GM23338 (cell line): ENCODE measurements around the gene PRAMEF20. TPM values are rescaled to one million over a fixed set of nuclear protein-coding genes. Genes with fewer than 3 reads are reported as not detected.

Experiments used
- ATAC-seq: fragments of 200-7000 bp; cut with Tn5 transposase; 3 replicates; pipeline ENCODE4 v1.9.1; 2020
- DNase-seq: peaks from one replicate; pipeline ENCODE4 v3.0.0-alpha.2; 2015; ENCODE audit warnings: low spot score
- H2AFZ ChIP-seq: fragments of 200-600 bp; sonication (generic); 2 replicates; pipeline ENCODE4 v1.8.0; 2016; ENCODE audit warnings: antibody characterized with exemption, mild to moderate bottlenecking, moderate library complexity
- H3F3A ChIP-seq: fragments of 200-600 bp; sonication (generic); replicated peaks from 2 replicates; pipeline ENCODE4 v1.8.0; 2017; ENCODE audit warnings: antibody characterized with exemption, mixed run types, low read depth
- H3K27ac ChIP-seq: fragments of 200-600 bp; sonication (generic); 2 replicates; pipeline ENCODE4 v1.6.1; 2016; ENCODE audit warnings: low read depth
- H3K27me3 ChIP-seq: fragments of 200-600 bp; sonication (generic); 2 replicates; pipeline ENCODE4 v1.8.0; 2016; ENCODE audit warnings: mild to moderate bottlenecking, mixed run types, moderate library complexity; ENCODE audit not compliant: insufficient read depth
- H3K36me3 ChIP-seq: fragments of 200-600 bp; sonication (generic); 2 replicates; pipeline ENCODE4 v1.8.0; 2016; ENCODE audit warnings: mild to moderate bottlenecking; ENCODE audit not compliant: insufficient read depth
- H3K4me1 ChIP-seq: fragments of 200-600 bp; sonication (generic); 2 replicates; pipeline ENCODE4 v1.8.0; 2016; ENCODE audit warnings: mild to moderate bottlenecking, moderate library complexity; ENCODE audit not compliant: insufficient read depth
- H3K4me2 ChIP-seq: fragments of 200-600 bp; sonication (generic); 2 replicates; pipeline ENCODE4 v1.7.1; 2017; ENCODE audit warnings: mixed run types
- H3K4me3 ChIP-seq: fragments of 200-600 bp; sonication (generic); 2 replicates; pipeline ENCODE4 v1.6.1; 2016; ENCODE audit warnings: mixed run types
- H3K79me2 ChIP-seq: fragments of 200-600 bp; sonication (generic); replicated peaks from 2 replicates; pipeline ENCODE4 v1.8.0; 2017; ENCODE audit warnings: mild to moderate bottlenecking; ENCODE audit not compliant: insufficient read depth
- H3K9me2 ChIP-seq: fragments of 200-600 bp; sonication (generic); 2 replicates; pipeline ENCODE4 v1.8.0; 2017; ENCODE audit not compliant: insufficient read depth
- H4K20me1 ChIP-seq: fragments of 200-600 bp; sonication (generic); replicated peaks from 2 replicates; pipeline ENCODE4 v1.8.0; 2017; ENCODE audit warnings: mild to moderate bottlenecking; ENCODE audit not compliant: insufficient read depth
- H3K27ac Mint-ChIP-seq: 2 replicates; pipeline ENCODE4 v1.8.0; 2020; ENCODE audit warnings: inconsistent platforms, mild to moderate bottlenecking, moderate library complexity, mixed read lengths
- H3K27me3 Mint-ChIP-seq: 3 replicates; pipeline ENCODE4 v1.8.0; 2022; ENCODE audit warnings: low read depth, mild to moderate bottlenecking, moderate library complexity, mixed read lengths, inconsistent platforms; ENCODE audit not compliant: insufficient read depth, poor library complexity
- H3K36me3 Mint-ChIP-seq: 3 replicates; pipeline ENCODE4 v1.8.0; 2021; ENCODE audit warnings: low read depth, mild to moderate bottlenecking, inconsistent platforms, moderate library complexity, mixed read lengths
- H3K4me1 Mint-ChIP-seq: 3 replicates; pipeline ENCODE4 v1.8.0; 2020; ENCODE audit warnings: mild to moderate bottlenecking, inconsistent platforms, mixed read lengths
- H3K4me3 Mint-ChIP-seq: 3 replicates; pipeline ENCODE4 v1.8.0; 2021; ENCODE audit warnings: moderate library complexity, mild to moderate bottlenecking, inconsistent platforms, mixed read lengths
- H3K9me3 Mint-ChIP-seq: 3 replicates; pipeline ENCODE4 v1.8.0; 2020; ENCODE audit warnings: moderate library complexity, mild to moderate bottlenecking, inconsistent platforms, mixed read lengths
- CTCF ChIP-seq, 2 experiments: fragments of 200-600 bp in 1 of 2; sonication (generic) in 1 of 2; conservative IDR thresholded peaks; 2 replicates each; pipeline versions ENCODE4 v1.5.1 to v1.6.1; 2016 to 2017; ENCODE audit warnings: antibody characterized with exemption in 2 of 2, low read depth in 2 of 2, mild to moderate bottlenecking in 2 of 2, moderate library complexity in 1 of 2
- JUNB ChIP-seq: IDR thresholded peaks from one replicate; pipeline ENCODE4 v1.6.1; 2016; ENCODE audit warnings: antibody characterized with exemption; ENCODE audit not compliant: unreplicated experiment
- NANOG ChIP-seq: IDR thresholded peaks from 2 replicates; pipeline ENCODE4 v1.6.1; 2016; ENCODE audit warnings: antibody characterized with exemption, borderline replicate concordance
- POLR2AphosphoS5 ChIP-seq: IDR thresholded peaks from 2 replicates; pipeline ENCODE4 v1.6.1; 2016; ENCODE audit warnings: antibody characterized with exemption, low read depth
- STAT1 ChIP-seq: IDR thresholded peaks from one replicate; pipeline ENCODE4 v1.6.1; 2016; ENCODE audit warnings: antibody characterized with exemption; ENCODE audit not compliant: unreplicated experiment
- ZNF462 ChIP-seq: fragments of 250-450 bp; sonication (Bioruptor Pico); IDR thresholded peaks from 2 replicates; pipeline ENCODE4 v1.5.0; 2020; ENCODE audit warnings: mild to moderate bottlenecking, moderate library complexity
- polyA plus RNA-seq: library from polyadenylated mRNA; unstranded; fragments of >200 nt; fragmentation: Nextera tagmentation; extraction: Ambion mirVana; gene quantifications from 2 replicates; pipeline ENCODE4 v1.2.1, GENCODE V29; 2016
- total RNA-seq: library from RNA; depleted of rRNA; stranded (reverse); fragments of >200 nt; shearing (Covaris generic); gene quantifications from 2 replicates; pipeline ENCODE4 v1.2.3, GENCODE V29; 2014; rRNA removed

The PRAMEF20 gene
- total and polyA plus RNA-seq, 2 experiments from 2014 or later, result not detected

GRCh38 chr1:13465515-13465914 is 55.3 kb downstream of the PRAMEF20 start (continued):
- TF ChIP-seq NANOG (no peak), STAT1 (no peak), POLR2AphosphoS5 (no peak), JUNB (no peak)

GRCh38 chr1:13469343-13469742 is 59.1 kb downstream of the PRAMEF20 start:
- H3K27me3 Mint-ChIP-seq, result peaks cover 9% of the 10 kb centered on the region

More at GRCh38 chr1:13469343-13469742, 59.1 kb downstream of the PRAMEF20 start:
- H3K27ac Mint-ChIP-seq, result no peak overlapping the region
- H3K36me3 ChIP-seq, result no peaks in the 10 kb centered on the region
- ATAC-seq (peak; percentile 84), DNase-seq (peak; percentile 48)
- no peaks in the 10 kb centered on the region for H3K4me1 ChIP-seq
- no peak overlapping the region for H3K27ac ChIP-seq
- peaks cover 36% of the 10 kb centered on the region for H3K9me3 Mint-ChIP-seq
- H3K4me3 Mint-ChIP-seq, result no peak overlapping the region
- no peaks in the 10 kb centered on the region; the same call in 2 of the 3 replicates for H3K36me3 Mint-ChIP-seq
- no peaks in the 10 kb centered on the region for H3K27me3 ChIP-seq
- no peaks in the 10 kb centered on the region for H3K79me2 ChIP-seq
- no peaks in the 10 kb centered on the region for H3K9me2 ChIP-seq
- H4K20me1 ChIP-seq, result no peaks in the 10 kb centered on the region
- no peaks in the 10 kb centered on the region; the same call in 2 of the 3 replicates for H3K4me1 Mint-ChIP-seq
- no peak overlapping the region for H3K4me3 ChIP-seq
- TF ChIP-seq CTCF (conservative IDR thresholded peaks at IDR 0.05; ENCODE audit: low read depth in 2 of 2), result peak; percentile 52 to 55
- no peak for TF ChIP-seq ZNF462 (CRISPR knock-in tag)
- no peak overlapping the region for H2AFZ ChIP-seq
- no peaks in the 10 kb centered on the region for H3F3A ChIP-seq
- no peak overlapping the region for H3K4me2 ChIP-seq

Other genes with a start within 250 kb of the PRAMEF20 start
- not detected in 2 replicates for gene HNRNPCL4, start 244.8 kb upstream of the PRAMEF20 start, total RNA-seq
- gene HNRNPCL4, start 244.8 kb upstream of the PRAMEF20 start, polyA plus RNA-seq, result not detected in 2 replicates
- not detected in 2 replicates for gene PRAMEF9, start 238.6 kb upstream of the PRAMEF20 start, total RNA-seq
- not detected in 2 replicates for gene PRAMEF9, start 238.6 kb upstream of the PRAMEF20 start, polyA plus RNA-seq
- not detected in 2 replicates for gene PRAMEF13, start 209.0 kb upstream of the PRAMEF20 start, total RNA-seq
- not detected in 2 replicates for gene PRAMEF13, start 209.0 kb upstream of the PRAMEF20 start, polyA plus RNA-seq
- gene PRAMEF18, start 184.3 kb upstream of the PRAMEF20 start, total RNA-seq, result not detected in 2 replicates
- not detected in 2 replicates for gene PRAMEF18, start 184.3 kb upstream of the PRAMEF20 start, polyA plus RNA-seq
- not detected in 2 replicates for gene PRAMEF5, start 156.3 kb upstream of the PRAMEF20 start, total RNA-seq
- gene PRAMEF5, start 156.3 kb upstream of the PRAMEF20 start, polyA plus RNA-seq, result not detected in 2 replicates
- not detected in 2 replicates for gene PRAMEF8, start 125.3 kb upstream of the PRAMEF20 start, total RNA-seq
- not detected in 2 replicates for gene PRAMEF8, start 125.3 kb upstream of the PRAMEF20 start, polyA plus RNA-seq
- not detected in 2 replicates for gene PRAMEF33, start 106.9 kb upstream of the PRAMEF20 start, total RNA-seq
- not detected in 2 replicates for gene PRAMEF33, start 106.9 kb upstream of the PRAMEF20 start, polyA plus RNA-seq
- not detected in 2 replicates for gene PRAMEF15, start 94.9 kb upstream of the PRAMEF20 start, total RNA-seq
- gene PRAMEF15, start 94.9 kb upstream of the PRAMEF20 start, polyA plus RNA-seq, result not detected in 2 replicates
- gene PRAMEF14, start 63.3 kb upstream of the PRAMEF20 start, total RNA-seq, result not detected in 2 replicates
- not detected in 2 replicates for gene PRAMEF14, start 63.3 kb upstream of the PRAMEF20 start, polyA plus RNA-seq
- gene PRAMEF19, start 38.5 kb upstream of the PRAMEF20 start, total RNA-seq, result not detected in 2 replicates
- not detected in 2 replicates for gene PRAMEF19, start 38.5 kb upstream of the PRAMEF20 start, polyA plus RNA-seq
- gene PRAMEF17, start 20.8 kb upstream of the PRAMEF20 start, total RNA-seq, result not detected in 2 replicates
- not detected in 2 replicates for gene PRAMEF17, start 20.8 kb upstream of the PRAMEF20 start, polyA plus RNA-seq
- 0.17 TPM in 1 of 2 replicates, not detected in the other for gene LRRC38, start 103.6 kb downstream of the PRAMEF20 start, total RNA-seq
- gene LRRC38, start 103.6 kb downstream of the PRAMEF20 start, polyA plus RNA-seq, result not detected in 2 replicates
- 67.3 and 77.2 TPM in 2 replicates for gene PDPN, start 173.4 kb downstream of the PRAMEF20 start, total RNA-seq
- gene PDPN, start 173.4 kb downstream of the PRAMEF20 start, polyA plus RNA-seq, result 77.1 and 82.8 TPM in 2 replicates